Bronchial epithelial cell (primary cell): ENCODE measurements around the gene PHC2. TPM values are rescaled to one million over a fixed set of nuclear protein-coding genes. Genes with fewer than 3 reads are reported as not detected.
A peak's percentile ranks its signal among the peaks of the same experiment; 100 is the strongest.

Source experiments
- DNase-seq: peaks from one replicate; pipeline ENCODE4 v3.0.0-alpha.2; 2010; ENCODE audit warnings: low read depth
- FAIRE-seq: peaks from 2 replicates; lab custom pipeline; 2011; peaks lifted over from hg19 to GRCh38; lab: Jason Lieb, UNC
- H3K27me3 ChIP-seq: 2 replicates; pipeline ENCODE4 v1.5.1; 2011; ENCODE audit warnings: low read length; ENCODE audit not compliant: control insufficient read depth, insufficient read depth
- H3K36me3 ChIP-seq: 2 replicates; pipeline ENCODE4 v1.5.1; 2011; ENCODE audit warnings: low read length; ENCODE audit not compliant: control insufficient read depth, insufficient read depth
- H3K4me3 ChIP-seq: 2 replicates; pipeline ENCODE4 v1.5.1; 2011; ENCODE audit warnings: mild to moderate bottlenecking, low read depth, low read length, control low read depth
- total RNA-seq: library from RNA; depleted of rRNA; stranded (reverse); fragments of >200 nt; gene quantifications from 2 replicates; pipeline ENCODE4 v1.2.1, GENCODE V29; 2014
- TF ChIP-seq, protein P1 (sequence below): IDR thresholded peaks from 2 replicates; pipeline ENCODE4 v1.5.1; 2011; ENCODE audit warnings: mild to moderate bottlenecking, moderate library complexity, low read length, control low read depth, inconsistent platforms; ENCODE audit not compliant: insufficient read depth, severe bottlenecking

Gene PHC2
- total RNA-seq, 1 donor from 2014 or later, result 32.1 TPM

DNA sequence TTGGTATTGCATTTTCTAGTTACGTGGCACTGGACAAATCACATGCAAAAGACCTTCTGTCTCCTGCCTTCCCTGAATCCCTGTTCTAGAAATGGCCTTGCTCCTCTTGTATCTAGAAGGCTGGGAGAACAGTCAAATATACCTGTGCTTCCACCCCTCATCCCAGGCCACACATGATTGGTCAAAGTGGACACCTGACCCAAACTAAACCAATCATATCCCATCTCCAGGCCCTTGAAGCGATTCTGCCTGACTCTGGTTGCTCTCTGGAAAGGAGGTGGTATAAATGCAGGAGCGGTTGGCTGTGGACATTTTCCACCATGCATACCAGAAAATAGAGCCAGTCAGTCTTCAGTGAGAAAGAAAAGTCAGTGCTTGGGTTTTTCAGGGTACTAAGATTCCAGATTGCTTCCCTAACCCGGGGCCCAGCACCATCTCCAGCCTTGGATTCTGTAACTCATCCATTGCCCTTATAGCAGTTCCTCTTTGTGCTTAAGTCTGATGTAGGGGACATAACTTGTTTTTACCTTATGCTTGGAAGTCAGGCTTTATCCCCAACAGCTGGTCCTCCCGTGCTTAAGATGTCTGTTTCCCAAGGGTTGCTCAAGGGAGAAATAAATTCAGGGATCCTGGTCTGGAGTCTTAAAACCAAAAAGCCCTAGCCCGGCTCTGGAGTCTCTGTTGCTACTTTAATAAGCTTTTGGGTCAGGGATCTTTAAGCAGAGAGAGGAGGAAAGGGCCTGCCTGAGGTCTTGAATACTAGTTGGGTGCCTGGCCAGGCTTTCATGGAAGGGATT lies 7.7 kb upstream of the PHC2 start:
- DNase-seq (no peak), FAIRE-seq (no peak)
- TF ChIP-seq, protein P1, sequence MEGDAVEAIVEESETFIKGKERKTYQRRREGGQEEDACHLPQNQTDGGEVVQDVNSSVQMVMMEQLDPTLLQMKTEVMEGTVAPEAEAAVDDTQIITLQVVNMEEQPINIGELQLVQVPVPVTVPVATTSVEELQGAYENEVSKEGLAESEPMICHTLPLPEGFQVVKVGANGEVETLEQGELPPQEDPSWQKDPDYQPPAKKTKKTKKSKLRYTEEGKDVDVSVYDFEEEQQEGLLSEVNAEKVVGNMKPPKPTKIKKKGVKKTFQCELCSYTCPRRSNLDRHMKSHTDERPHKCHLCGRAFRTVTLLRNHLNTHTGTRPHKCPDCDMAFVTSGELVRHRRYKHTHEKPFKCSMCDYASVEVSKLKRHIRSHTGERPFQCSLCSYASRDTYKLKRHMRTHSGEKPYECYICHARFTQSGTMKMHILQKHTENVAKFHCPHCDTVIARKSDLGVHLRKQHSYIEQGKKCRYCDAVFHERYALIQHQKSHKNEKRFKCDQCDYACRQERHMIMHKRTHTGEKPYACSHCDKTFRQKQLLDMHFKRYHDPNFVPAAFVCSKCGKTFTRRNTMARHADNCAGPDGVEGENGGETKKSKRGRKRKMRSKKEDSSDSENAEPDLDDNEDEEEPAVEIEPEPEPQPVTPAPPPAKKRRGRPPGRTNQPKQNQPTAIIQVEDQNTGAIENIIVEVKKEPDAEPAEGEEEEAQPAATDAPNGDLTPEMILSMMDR, result no peak
- no peaks in the 10 kb centered on the region for H3K36me3 ChIP-seq
- H3K27me3 ChIP-seq, result no peaks in the 10 kb centered on the region
- no peak overlapping the region for H3K4me3 ChIP-seq

DNA sequence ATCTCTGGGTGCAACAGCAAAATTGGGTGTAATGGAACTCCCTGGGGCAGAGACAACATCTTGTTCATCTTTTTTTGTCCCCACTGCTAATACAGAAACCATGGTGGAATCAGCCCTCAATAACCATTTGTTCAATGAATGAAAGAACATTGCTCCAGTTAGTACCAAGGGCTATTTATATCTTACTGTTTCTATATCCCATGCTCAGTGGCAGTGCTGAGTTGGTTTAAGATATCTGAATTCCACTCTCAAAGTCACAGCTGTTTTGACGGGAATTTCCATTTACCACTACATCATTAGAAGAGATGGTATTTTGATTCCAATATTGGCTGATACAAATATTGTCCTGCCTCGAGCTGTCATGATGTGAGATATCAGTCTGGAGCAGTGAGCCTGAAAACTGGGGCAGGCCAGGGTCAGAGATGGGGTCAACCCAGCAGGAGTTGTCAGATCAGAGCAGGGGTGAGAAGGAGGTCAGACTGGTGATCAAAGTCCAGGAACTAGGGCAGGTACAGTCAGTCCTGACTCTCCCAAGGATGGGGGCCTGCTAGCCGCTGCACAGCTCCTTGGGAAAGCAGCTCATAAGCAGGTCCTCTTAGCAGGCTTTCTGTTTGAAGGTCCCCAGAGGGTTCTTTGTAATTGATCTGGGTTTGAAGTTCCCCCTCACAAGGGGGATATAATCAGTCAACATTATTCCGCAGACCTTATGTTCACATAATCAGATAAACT lies 5.8 kb upstream of the PHC2 start:
- TF ChIP-seq, protein P1, result no peak
- no peak overlapping the region for H3K4me3 ChIP-seq
- DNase-seq (no peak), FAIRE-seq (peak; percentile 72)
- no peaks in the 10 kb centered on the region for H3K36me3 ChIP-seq
- no peaks in the 10 kb centered on the region for H3K27me3 ChIP-seq

DNA sequence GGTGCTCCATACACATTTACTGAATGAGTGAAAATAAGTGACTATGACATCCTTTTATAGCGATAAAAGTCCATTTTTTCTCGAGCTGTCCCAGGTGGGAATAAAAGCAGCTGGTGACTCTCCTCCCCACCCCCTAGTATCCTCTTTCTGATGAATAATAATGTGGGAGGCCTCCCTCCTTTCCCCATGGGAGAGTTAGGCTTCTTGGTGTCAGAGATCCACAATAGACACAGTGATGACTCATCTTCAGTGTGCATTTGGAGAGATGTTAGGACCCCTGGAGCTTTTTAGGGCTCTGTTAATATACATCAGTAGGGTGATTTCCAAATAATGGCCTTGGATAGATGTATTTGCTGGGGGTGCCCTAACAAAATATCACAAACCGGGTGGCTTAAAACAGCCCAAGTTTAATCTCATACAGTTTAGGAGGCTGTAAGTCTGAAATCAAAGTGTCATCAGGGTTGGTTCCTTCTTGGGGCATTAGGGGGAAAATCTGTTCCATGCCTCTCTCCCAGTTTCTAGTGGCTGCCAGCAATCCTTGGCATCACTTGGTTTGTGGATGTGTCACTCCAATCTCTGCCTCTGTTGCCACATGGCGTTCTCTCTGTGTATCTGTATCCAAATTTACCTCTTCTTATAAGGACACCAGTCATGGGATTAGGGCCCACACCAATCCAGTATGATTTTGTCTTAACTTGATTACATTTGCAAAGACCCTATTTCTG lies 4.4 kb upstream of the PHC2 start:
- DNase-seq (peak; percentile 73), FAIRE-seq (no peak)

DNA sequence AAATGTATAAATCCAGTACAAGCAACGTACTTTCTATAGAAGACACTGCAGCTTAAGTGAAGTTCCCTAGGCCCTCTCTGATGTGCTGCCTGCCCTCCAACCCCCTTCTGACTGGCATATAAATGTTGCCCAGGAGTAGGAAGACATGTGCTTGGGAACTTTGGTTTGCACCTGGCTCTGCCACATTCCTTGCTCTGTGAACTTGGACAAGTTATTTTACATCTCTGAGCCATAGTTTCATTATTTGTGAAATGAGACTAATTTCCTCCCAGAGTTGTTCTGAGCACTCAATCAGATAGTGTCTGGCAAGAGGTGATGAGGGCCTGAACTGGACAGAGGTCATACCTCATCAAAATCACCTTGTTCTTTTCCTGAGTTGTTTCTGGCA lies 3.5 kb upstream of the PHC2 start:
- DNase-seq, result peak; percentile 25
- Histone ChIP-seq H3K4me3 (no peak overlapping the region), H3K27me3 (no peaks in the 10 kb centered on the region), H3K36me3 (no peaks in the 10 kb centered on the region)
- TF ChIP-seq, protein P1, result no peak
- FAIRE-seq, result no peak

More for the DNA sequence above, 4.4 kb upstream of the PHC2 start:
- H3K36me3 ChIP-seq, result no peaks in the 10 kb centered on the region
- no peaks in the 10 kb centered on the region for H3K27me3 ChIP-seq
- TF ChIP-seq, protein P1, result no peak
- H3K4me3 ChIP-seq, result no peak overlapping the region

DNA sequence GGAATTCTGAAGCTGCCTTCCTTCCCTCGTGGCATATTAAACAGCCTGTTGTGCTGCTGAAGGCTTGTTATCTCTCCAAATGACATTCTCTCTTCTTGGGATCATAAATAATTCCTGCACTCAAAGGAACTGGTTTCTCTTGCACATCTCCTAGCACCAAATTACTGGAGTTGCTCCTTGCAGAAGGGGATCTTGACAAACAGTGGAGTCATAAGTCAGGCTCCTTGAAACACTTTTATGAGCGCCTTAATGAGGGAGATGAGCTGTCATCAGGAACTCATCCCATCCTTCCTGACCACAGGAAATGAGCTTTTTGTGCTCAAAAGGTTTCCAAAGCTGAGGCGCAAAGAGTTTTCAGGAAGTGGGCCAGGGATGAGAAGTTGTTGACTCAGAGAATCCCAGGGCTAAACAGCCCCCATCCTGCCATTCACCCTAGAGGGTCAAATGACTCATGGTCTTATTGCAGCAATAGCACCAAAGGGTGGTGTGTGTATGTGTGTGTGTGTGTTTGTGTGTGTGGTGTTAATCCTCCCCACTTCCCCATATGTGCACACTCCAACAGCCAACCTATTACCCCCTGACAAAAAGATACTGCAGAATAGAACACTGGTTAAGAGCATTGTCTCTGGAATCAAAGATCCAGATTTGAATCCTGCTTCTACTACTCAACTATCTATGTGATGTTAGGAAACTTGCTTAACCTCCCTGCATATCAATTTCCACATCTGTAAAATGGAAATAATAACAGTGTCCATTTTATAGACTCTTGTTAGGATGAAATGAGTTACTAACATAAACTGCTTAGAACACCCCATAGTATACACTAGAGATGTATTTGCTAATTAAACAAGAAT lies 2.8 kb upstream of the PHC2 start:
- no peaks in the 10 kb centered on the region for H3K27me3 ChIP-seq
- FAIRE-seq (no peak), DNase-seq (peak; percentile 98)
- TF ChIP-seq, protein P1, result no peak
- no peak overlapping the region for H3K4me3 ChIP-seq
- no peaks in the 10 kb centered on the region for H3K36me3 ChIP-seq
